ENCODE data around the gene CPLANE2.

Gene CPLANE2

GRCh38 chr1:16202281-16203210 is 34.4 kb downstream of the CPLANE2 start:
- H2AFZ ChIP-seq, result no peak overlapping the region
- H3K27ac ChIP-seq, result no peak overlapping the region
- no peaks in the 10 kb centered on the region for H3K79me2 ChIP-seq
- no peaks in the 10 kb centered on the region for H3K4me1 ChIP-seq
- H3K36me3 ChIP-seq (ENCODE audit: control insufficient read depth, insufficient read depth, low read length), result no peaks in the 10 kb centered on the region
- no peaks in the 10 kb centered on the region for H3K27me3 ChIP-seq (ENCODE audit: control insufficient read depth, insufficient read depth, low read length)
- H3K4me3 ChIP-seq (ENCODE audit: low read depth, low read length), result no peak overlapping the region
- no peak overlapping the region for H3K4me2 ChIP-seq (ENCODE audit: low read length)
- H3K9ac ChIP-seq, result no peak overlapping the region
- no peak for TF ChIP-seq CTCF (IDR thresholded peaks at IDR 0.05)
- H3K9me3 ChIP-seq (ENCODE audit: control insufficient read depth, low read length), result no peaks in the 10 kb centered on the region

GRCh38 chr1:16199700-16200099 is 37.3 kb downstream of the CPLANE2 start:
- no peaks in the 10 kb centered on the region for H3K36me3 ChIP-seq (ENCODE audit: control insufficient read depth, insufficient read depth, low read length)
- no peaks in the 10 kb centered on the region for H3K79me2 ChIP-seq
- H3K9me3 ChIP-seq (ENCODE audit: control insufficient read depth, low read length), result no peaks in the 10 kb centered on the region
- no peaks in the 10 kb centered on the region for H3K4me1 ChIP-seq
- H2AFZ ChIP-seq, result no peak overlapping the region
- H3K4me2 ChIP-seq (ENCODE audit: low read length), result no peak overlapping the region
- no peak overlapping the region for H3K9ac ChIP-seq
- H3K4me3 ChIP-seq (ENCODE audit: low read depth, low read length), result no peak overlapping the region
- no peak for TF ChIP-seq CTCF (IDR thresholded peaks at IDR 0.05)
- no peak overlapping the region for H3K27ac ChIP-seq
- no peaks in the 10 kb centered on the region for H3K27me3 ChIP-seq (ENCODE audit: control insufficient read depth, insufficient read depth, low read length)

- Histone ChIP-seq H3K79me2 (no peaks in the 10 kb centered on the region), H3K4me2 (ENCODE audit: low read length) (no peak overlapping the region), H3K4me1 (no peaks in the 10 kb centered on the region), H3K27ac (no peak overlapping the region), H2AFZ (no peak overlapping the region), H3K4me3 (ENCODE audit: low read depth, low read length) (no peak overlapping the region), H3K9me3 (ENCODE audit: control insufficient read depth, low read length) (no peaks in the 10 kb centered on the region), H3K36me3 (ENCODE audit: control insufficient read depth, insufficient read depth, low read length) (no peaks in the 10 kb centered on the region), H3K9ac (no peak overlapping the region), H3K27me3 (ENCODE audit: control insufficient read depth, insufficient read depth, low read length) (no peaks in the 10 kb centered on the region)
- no peak for TF ChIP-seq CTCF (IDR thresholded peaks at IDR 0.05)
These were observed 37.9 kb downstream of the CPLANE2 start for GRCh38 chr1:16199157-16199501.

GRCh38 chr1:16198444-16199156 is 38.4 kb downstream of the CPLANE2 start:
- no peak overlapping the region for H3K27ac ChIP-seq
- no peaks in the 10 kb centered on the region for H3K27me3 ChIP-seq (ENCODE audit: control insufficient read depth, insufficient read depth, low read length)
- no peak for TF ChIP-seq CTCF (IDR thresholded peaks at IDR 0.05)
- no peaks in the 10 kb centered on the region for H3K79me2 ChIP-seq
- H3K9ac ChIP-seq, result no peak overlapping the region
- H3K4me1 ChIP-seq, result no peaks in the 10 kb centered on the region
- H3K9me3 ChIP-seq (ENCODE audit: control insufficient read depth, low read length), result no peaks in the 10 kb centered on the region
- H3K4me3 ChIP-seq (ENCODE audit: low read depth, low read length), result no peak overlapping the region
- H2AFZ ChIP-seq, result no peak overlapping the region
- H3K36me3 ChIP-seq (ENCODE audit: control insufficient read depth, insufficient read depth, low read length), result no peaks in the 10 kb centered on the region
- no peak overlapping the region for H3K4me2 ChIP-seq (ENCODE audit: low read length)

All from parathyroid adenoma (tissue), 2 donors.